Heart right ventricle (tissue), 16 donors: Measurements from ENCODE around the gene ZNF492. TPM values are rescaled to one million over a fixed set of nuclear protein-coding genes. Genes with fewer than 3 reads are reported as not detected.

Experiments used
- ATAC-seq, 8 donors: fragments of 200-7000 bp; cut with Tn5 transposase; one replicate each; pipeline ENCODE4 v1.9.1; 2020; ENCODE audit warnings: mild to moderate bottlenecking in 8 of 8, moderate library complexity in 8 of 8, moderate number of reproducible peaks in 1 of 8
- DNase-seq, 2 donors: peaks; one replicate each; pipeline ENCODE4 v3.0.0-alpha.2; 2020
- H3K27ac ChIP-seq, 10 donors: fragments of 200-600 bp; sonication (generic) in 2 of 10; one replicate each; pipeline versions ENCODE4 v1.5.0 to v1.8.0; 2020 to 2022; ENCODE audit warnings: mild to moderate bottlenecking in 3 of 10
- H3K27me3 ChIP-seq, 7 donors: fragments of 200-600 bp; one replicate each; pipeline ENCODE4 v1.8.0; 2021 to 2022; ENCODE audit warnings: mild to moderate bottlenecking in 2 of 7
- H3K36me3 ChIP-seq, 9 donors: fragments of 200-600 bp; sonication (generic) in 1 of 9; one replicate each; pipeline versions ENCODE4 v1.5.0 to v1.8.0; 2020 to 2022; ENCODE audit warnings: mild to moderate bottlenecking in 2 of 9
- H3K4me1 ChIP-seq, 9 donors: fragments of 200-600 bp; sonication (generic) in 1 of 9; one replicate each; pipeline versions ENCODE4 v1.5.0 to v1.8.0; 2020 to 2022; ENCODE audit warnings: mild to moderate bottlenecking in 4 of 9
- H3K4me3 ChIP-seq, 10 donors: fragments of 200-600 bp; sonication (generic) in 2 of 10; one replicate each; pipeline versions ENCODE4 v1.5.0 to v1.8.0; 2020 to 2022; ENCODE audit warnings: mild to moderate bottlenecking in 7 of 10, moderate library complexity in 2 of 10
- H3K9me3 ChIP-seq, 11 donors: fragments of 200-600 bp in 10 of 11; sonication (generic) in 2 of 11; one replicate each; pipeline versions ENCODE4 v1.5.0 to v1.8.0; 2013 to 2022; ENCODE audit warnings: mild to moderate bottlenecking in 2 of 11, control low read depth in 1 of 11, moderate library complexity in 1 of 11
- CTCF ChIP-seq, 9 donors: fragments of 200-600 bp; sonication (generic) in 2 of 9; IDR thresholded peaks; one replicate each; pipeline versions ENCODE4 v1.5.0 to v1.8.0; 2021 to 2022; ENCODE audit warnings: antibody characterized with exemption in 9 of 9, mild to moderate bottlenecking in 5 of 9, moderate library complexity in 1 of 9
- WGBS, 2 donors: extraction: QIAGEN DNeasy Blood & Tissue Kit; methylation state at CpG; one replicate each; pipeline ENCODE4 v1.1.7; 2013; ENCODE audit warnings: inconsistent platforms in 1 of 2; 5-methylcytosine and 5-hydroxymethylcytosine counted together
- intact Hi-C, 10 donors: fragments of 100-400 bp; cut with DNase I; formaldehyde crosslinking; loops; one replicate each; pipeline versions ENCODE4 v1.11.1 to v1.14.2; 2022
- polyA plus RNA-seq, 2 donors: library from polyadenylated mRNA; stranded (reverse); fragments of 200-250 nt; gene quantifications; one replicate each; pipeline ENCODE4 v1.2.3, GENCODE V29; 2013
- total RNA-seq, 10 donors: library from RNA; stranded (reverse); fragmentation: NEBNext Ultra II Directional in 3 of 10; extraction: Animal tissue kit (Norgen Biotek cat#: 25700) in 3 of 10; gene quantifications; one replicate each; pipeline versions ENCODE4 v1.2.1 to v1.2.4, GENCODE V29; 2021 to 2023
- donor health status: Arrhythmogenic right ventricular cardiomyopathy.
- donor health status: ischemic (EF 13 %, LVEDD 7.1; RV severe dilation, severe dysfunction).
- donor health status: healthy with polysubstance abuse.
- donor health status: DM: no; HTN: yes; CAD: no.
- donor health status: DM: no; HTN: no; CAD: no.
- donor health status: ischemic (EF 25% LVEDD 6.9; RV normal size, moderate dysfunction).
- donor health status: ischemic (EF 25% LVEDD 5.7; RV mildly dilated, moderate dysfunction).
- donor health status: healthy.
- donor health status: DM: yes; HTN: yes; CAD: no.
- donor health status: Ischemic cardiomyopathy.
- donor health status: ischemic (EF 35%, LVEDD 5.7; RV mildly dilated, moderate dysfunction).
- donor health status: nonischemic (EF 11% LVEDD 7.7; RV severe dilation, severe dysfunction).
- donor health status: DM: yes; HTN: yes; CAD: no.
- donor health status: PGD.
- donor health status: ischemic (EF 29% LVEDD 5.4; RV normal size, mild dysfunction).
- donor health status: nonischemic (EF 23%, LVEDD 6.1; RV moderate dilation, normal function).

Gene ZNF492
- total and polyA plus RNA-seq, 12 donors = 0.06 to 0.17 (median 0.12) TPM; not detected in 5

GRCh38 chr19:22601906-22602630 lies 32.1 kb upstream of the ZNF492 start:
- ATAC-seq (no peak), DNase-seq (no peak)
- TF ChIP-seq CTCF (IDR thresholded peaks at IDR 0.05) = no peak
- WGBS, 2 donors = 80 to 84% methylated on average over 12 of the region's 12 CpGs
- peaks cover 0 to 25% (median 23%) of the 10 kb centered on the region in 7 donors for H3K27me3 ChIP-seq
- intact Hi-C loops = no loop called here
- no peaks in the 10 kb centered on the region for H3K36me3 ChIP-seq
- no peaks in the 10 kb centered on the region for H3K4me1 ChIP-seq
- no peak overlapping the region for H3K27ac ChIP-seq
- peaks cover 0 to 25% (median 0%) of the 10 kb centered on the region in 11 donors for H3K9me3 ChIP-seq
- H3K4me3 ChIP-seq = no peak overlapping the region

GRCh38 chr19:22602631-22603272 lies 31.4 kb upstream of the ZNF492 start:
- no peak for TF ChIP-seq CTCF (IDR thresholded peaks at IDR 0.05)
- intact Hi-C loops = no loop called here
- H3K4me3 ChIP-seq = no peak overlapping the region
- H3K4me1 ChIP-seq = no peaks in the 10 kb centered on the region
- H3K27me3 ChIP-seq = peaks cover 0 to 25% (median 23%) of the 10 kb centered on the region in 7 donors
- no peaks in the 10 kb centered on the region for H3K36me3 ChIP-seq
- DNase-seq (no peak), ATAC-seq (no peak)
- WGBS, 2 donors = 60 to 64% methylated on average over 19 of the region's 19 CpGs
- no peak overlapping the region for H3K27ac ChIP-seq
- peaks cover 0 to 24% (median 0%) of the 10 kb centered on the region in 11 donors for H3K9me3 ChIP-seq

- DNase-seq (no peak), ATAC-seq (no peak)
- Histone ChIP-seq H3K4me3 (no peak overlapping the region), H3K27me3 (peaks cover 0 to 29% (median 18%) of the 10 kb centered on the region in 7 donors), H3K36me3 (no peaks in the 10 kb centered on the region), H3K9me3 (peaks cover 0 to 22% (median 0%) of the 10 kb centered on the region in 11 donors), H3K4me1 (no peaks in the 10 kb centered on the region), H3K27ac (no peak overlapping the region)
- TF ChIP-seq CTCF (IDR thresholded peaks at IDR 0.05) = no peak
- intact Hi-C loops = no loop called here
- WGBS, 2 donors = 67 to 69% methylated on average over 14 of the region's 14 CpGs
Observed at GRCh38 chr19:22603518-22604440, 30.3 kb upstream of the ZNF492 start.
